Adrenal gland (tissue), 5 donors: ENCODE measurements around the gene TAX1BP1.

ENCODE experiments used
- POLR2A ChIP-seq, 2 donors: fragments of 450-650 bp; IDR thresholded peaks; one replicate each; pipeline ENCODE4 v1.6.1; 2017; ENCODE audit warnings: antibody characterized with exemption in 2 of 2, mild to moderate bottlenecking in 2 of 2, moderate library complexity in 1 of 2
- TF ChIP-seq, protein P1 (sequence below), 6 experiments: fragments of 450-650 bp in 4 of 6; fragments of 200-600 bp in 2 of 6; sonication (generic) in 1 of 6; IDR thresholded peaks; 1 replicate in 5 of 6; 2 replicates in 1 of 6; pipeline versions ENCODE4 v1.5.1 to v1.8.0; 2016 to 2021; ENCODE audit warnings: antibody characterized with exemption in 6 of 6, mild to moderate bottlenecking in 2 of 6, moderate library complexity in 1 of 6
- donor health status: DM: no; HTN: no; CAD: no.

DNA sequence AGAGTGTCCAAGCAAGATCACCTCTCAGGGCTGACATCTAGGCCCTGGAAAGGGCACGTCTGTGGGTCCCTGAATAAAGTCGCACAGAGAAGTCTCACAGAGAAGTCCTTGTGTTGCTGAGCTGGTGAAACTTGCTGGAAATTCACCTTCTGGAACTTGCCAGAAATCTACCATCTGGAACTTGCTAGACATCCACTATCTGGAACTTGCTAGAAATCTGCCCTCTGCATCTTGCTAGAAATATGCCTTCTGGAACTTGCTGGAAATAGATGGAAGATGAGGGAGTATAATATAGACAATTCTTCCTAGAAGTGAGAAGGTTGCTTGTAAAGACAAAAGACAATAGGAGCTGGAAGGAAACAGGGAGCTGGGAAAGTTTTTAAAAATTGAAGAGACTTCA lies 5.4 kb upstream of the TAX1BP1 start:
- TF ChIP-seq, protein P1, sequence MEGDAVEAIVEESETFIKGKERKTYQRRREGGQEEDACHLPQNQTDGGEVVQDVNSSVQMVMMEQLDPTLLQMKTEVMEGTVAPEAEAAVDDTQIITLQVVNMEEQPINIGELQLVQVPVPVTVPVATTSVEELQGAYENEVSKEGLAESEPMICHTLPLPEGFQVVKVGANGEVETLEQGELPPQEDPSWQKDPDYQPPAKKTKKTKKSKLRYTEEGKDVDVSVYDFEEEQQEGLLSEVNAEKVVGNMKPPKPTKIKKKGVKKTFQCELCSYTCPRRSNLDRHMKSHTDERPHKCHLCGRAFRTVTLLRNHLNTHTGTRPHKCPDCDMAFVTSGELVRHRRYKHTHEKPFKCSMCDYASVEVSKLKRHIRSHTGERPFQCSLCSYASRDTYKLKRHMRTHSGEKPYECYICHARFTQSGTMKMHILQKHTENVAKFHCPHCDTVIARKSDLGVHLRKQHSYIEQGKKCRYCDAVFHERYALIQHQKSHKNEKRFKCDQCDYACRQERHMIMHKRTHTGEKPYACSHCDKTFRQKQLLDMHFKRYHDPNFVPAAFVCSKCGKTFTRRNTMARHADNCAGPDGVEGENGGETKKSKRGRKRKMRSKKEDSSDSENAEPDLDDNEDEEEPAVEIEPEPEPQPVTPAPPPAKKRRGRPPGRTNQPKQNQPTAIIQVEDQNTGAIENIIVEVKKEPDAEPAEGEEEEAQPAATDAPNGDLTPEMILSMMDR (IDR thresholded peaks at IDR 0.05): no peak
- no peak for TF ChIP-seq POLR2A (IDR thresholded peaks at IDR 0.05)
